ENCODE results near the gene CDC73.
A peak's percentile ranks its signal among the peaks of the same experiment; 100 is the strongest.
"Not testable (repeated sequence)": the region's sequence is repeated elsewhere in the genome, so short reads cannot be mapped to it uniquely, and the experiment has no call there.

DNA sequence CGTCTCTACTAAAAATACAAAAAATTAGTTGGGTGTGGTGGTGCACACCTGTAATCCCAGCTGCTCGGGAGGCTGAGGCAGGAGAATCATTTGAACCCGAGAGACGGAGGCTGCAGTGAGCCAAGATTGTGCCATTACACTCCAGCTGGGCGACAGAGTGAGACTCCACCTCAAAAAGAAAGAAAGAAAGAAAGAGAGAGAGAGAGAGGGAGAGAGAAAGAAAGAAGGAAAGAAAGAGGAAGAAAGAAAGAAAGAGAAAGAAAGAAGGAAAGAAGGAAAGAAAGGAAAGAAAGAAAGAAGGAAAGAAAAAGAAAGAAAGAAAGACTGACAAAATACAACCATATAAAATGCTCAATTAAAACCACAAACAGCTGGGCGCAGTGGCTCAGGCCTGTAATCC, 4.7 kb upstream of the CDC73 start:
- TF ChIP-seq POLR2A (conservative IDR thresholded peaks at IDR 0.05); MITF (IDR thresholded peaks at IDR 0.05); ZNF217 (CRISPR knock-in tag; IDR thresholded peaks at IDR 0.05); POLR2AphosphoS5 (IDR thresholded peaks at IDR 0.05; ENCODE audit: control insufficient read depth, insufficient read depth, low read depth, low read length); GABPA (tag; conservative IDR thresholded peaks at IDR 0.05; ENCODE audit: low read depth); CTCF (IDR thresholded peaks at IDR 0.05 in 2 of 3, conservative IDR thresholded peaks at IDR 0.05 in 1 of 3; ENCODE audit: insufficient read depth in 2 of 3, low read depth in 1 of 3, low read length in 3 of 3); PTBP1 (IDR thresholded peaks at IDR 0.05; ENCODE audit: low read depth, low read length); CC2D1A (IDR thresholded peaks at IDR 0.05); BRF2 (IDR thresholded peaks at IDR 0.05; ENCODE audit: borderline replicate concordance, insufficient read depth, insufficient read length); MAX (CRISPR knock-in tag; IDR thresholded peaks at IDR 0.05); ATF1 (CRISPR knock-in tag; IDR thresholded peaks at IDR 0.05); ATF1 (tag; IDR thresholded peaks at IDR 0.05); ZNF57 (CRISPR knock-in tag; IDR thresholded peaks at IDR 0.05): not testable (repeated sequence)
- TF ChIP-seq ARNT (IDR thresholded peaks at IDR 0.05): 0 out of 4 replicates have a peak, but pooled peaks of 1 of the 2 experiments have one; percentile 41
